ENCODE data around the gene NPFF. TPM values are rescaled to one million over a fixed set of nuclear protein-coding genes. Genes with fewer than 3 reads are reported as not detected.

NPFF gene
- total RNA-seq, 1 donor from 2014 or later = not detected

DNA sequence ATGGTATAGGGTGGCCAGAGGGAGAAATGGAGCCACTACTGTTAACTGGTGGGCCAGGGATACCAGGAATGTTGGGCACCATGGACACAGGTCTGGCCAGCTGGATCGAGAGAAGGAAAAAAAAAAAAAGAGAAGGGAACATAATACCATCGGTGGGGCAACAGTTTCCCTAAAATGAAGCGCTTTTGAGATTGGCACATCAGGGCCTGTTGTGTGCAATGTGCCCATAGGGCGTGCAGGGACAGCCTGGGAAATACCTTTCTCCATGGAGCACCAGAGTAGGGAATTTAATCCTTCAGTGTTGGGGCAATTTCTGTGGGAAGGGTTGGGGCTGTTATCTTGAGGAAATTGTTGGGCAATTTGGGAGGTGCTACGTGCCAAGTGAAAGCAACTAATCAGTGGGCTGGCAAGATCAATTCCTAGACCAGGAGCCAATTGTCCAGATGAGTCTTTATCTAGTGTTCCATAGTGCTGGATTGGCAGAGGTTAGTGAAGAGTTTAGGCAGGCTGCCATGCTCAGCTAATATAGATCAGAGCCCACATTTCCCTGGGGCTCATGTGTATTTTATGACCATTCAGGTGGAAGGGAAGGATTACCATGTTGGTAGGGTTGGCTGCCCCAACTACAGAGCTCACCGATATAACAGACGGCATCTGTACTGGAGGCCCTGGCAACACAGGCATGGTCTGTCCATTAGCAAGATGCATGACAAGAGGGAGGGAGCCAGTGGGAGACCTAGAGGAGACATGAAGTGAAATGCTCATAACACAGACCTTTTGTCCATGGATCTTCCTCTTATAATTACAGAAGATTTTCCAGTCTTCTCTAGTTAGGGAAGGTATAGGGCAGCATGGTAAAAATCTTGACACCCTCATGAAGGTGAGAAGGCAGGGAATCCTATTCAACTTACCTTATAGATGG lies 25.5 kb upstream of the NPFF start:
- DNase-seq (ENCODE audit: low spot score in 2 of 2, unreplicated experiment in 2 of 2) = no peak
- TF ChIP-seq, protein P1, sequence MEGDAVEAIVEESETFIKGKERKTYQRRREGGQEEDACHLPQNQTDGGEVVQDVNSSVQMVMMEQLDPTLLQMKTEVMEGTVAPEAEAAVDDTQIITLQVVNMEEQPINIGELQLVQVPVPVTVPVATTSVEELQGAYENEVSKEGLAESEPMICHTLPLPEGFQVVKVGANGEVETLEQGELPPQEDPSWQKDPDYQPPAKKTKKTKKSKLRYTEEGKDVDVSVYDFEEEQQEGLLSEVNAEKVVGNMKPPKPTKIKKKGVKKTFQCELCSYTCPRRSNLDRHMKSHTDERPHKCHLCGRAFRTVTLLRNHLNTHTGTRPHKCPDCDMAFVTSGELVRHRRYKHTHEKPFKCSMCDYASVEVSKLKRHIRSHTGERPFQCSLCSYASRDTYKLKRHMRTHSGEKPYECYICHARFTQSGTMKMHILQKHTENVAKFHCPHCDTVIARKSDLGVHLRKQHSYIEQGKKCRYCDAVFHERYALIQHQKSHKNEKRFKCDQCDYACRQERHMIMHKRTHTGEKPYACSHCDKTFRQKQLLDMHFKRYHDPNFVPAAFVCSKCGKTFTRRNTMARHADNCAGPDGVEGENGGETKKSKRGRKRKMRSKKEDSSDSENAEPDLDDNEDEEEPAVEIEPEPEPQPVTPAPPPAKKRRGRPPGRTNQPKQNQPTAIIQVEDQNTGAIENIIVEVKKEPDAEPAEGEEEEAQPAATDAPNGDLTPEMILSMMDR (IDR thresholded peaks at IDR 0.05; ENCODE audit: unreplicated experiment) = no peak
- Mint-ChIP-seq H3K36me3 (peaks cover 41% of the 10 kb centered on the region), H3K4me1 (no peaks in the 10 kb centered on the region), H3K4me3 (no peak overlapping the region), H3K9me3 (no peaks in the 10 kb centered on the region), H3K27ac (no peak overlapping the region), H3K27me3 (ENCODE audit: low read depth) (no peaks in the 10 kb centered on the region)

DNA sequence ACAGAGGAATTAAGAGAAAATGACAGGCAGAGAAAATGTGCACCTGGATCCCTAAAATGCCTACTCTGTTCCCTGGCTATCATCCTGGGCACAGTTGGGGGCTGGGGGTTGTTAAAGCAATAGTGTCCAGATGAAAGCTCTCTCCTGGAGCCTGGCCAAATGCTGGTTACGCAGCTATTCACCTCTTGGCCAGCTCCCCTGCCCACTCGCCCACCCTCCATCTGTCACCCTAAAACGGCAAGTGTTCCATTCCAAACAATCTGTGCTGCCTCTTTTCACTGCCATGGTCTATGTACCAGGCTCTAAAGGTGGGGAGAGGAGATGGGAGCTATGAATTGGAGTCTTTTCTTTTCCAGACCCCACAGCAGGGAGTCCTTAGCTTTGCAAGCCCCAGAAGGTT lies 24.7 kb upstream of the NPFF start:
- Mint-ChIP-seq H3K27me3 (ENCODE audit: low read depth) (no peaks in the 10 kb centered on the region), H3K9me3 (no peaks in the 10 kb centered on the region), H3K4me1 (no peaks in the 10 kb centered on the region), H3K36me3 (peaks cover 37% of the 10 kb centered on the region), H3K27ac (no peak overlapping the region), H3K4me3 (no peak overlapping the region)
- no peak for DNase-seq (ENCODE audit: low spot score in 2 of 2, unreplicated experiment in 2 of 2)
- TF ChIP-seq, protein P1 (IDR thresholded peaks at IDR 0.05; ENCODE audit: unreplicated experiment) = no peak

DNA sequence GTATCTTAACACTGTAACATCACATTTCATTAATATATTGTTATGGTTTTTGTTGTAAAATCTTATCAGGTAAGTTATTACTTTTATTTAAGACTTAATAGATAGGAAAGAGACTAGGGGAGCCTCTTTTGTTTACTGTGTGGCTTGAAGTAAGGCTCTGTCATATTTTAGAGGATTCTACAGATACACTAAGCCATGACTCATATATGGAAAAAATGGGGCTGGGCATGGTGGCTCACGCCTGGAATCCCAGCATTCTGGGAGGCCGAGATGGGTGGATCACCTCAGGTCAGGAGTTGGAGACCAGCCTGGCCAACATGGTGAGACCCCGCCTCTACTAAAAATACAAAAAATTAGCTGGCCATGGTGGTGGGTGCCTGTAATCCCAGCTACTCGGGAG lies 23.6 kb upstream of the NPFF start:
- H3K9me3 Mint-ChIP-seq = no peaks in the 10 kb centered on the region
- TF ChIP-seq, protein P1 (IDR thresholded peaks at IDR 0.05; ENCODE audit: unreplicated experiment) = no peak
- no peak for DNase-seq (ENCODE audit: low spot score in 2 of 2, unreplicated experiment in 2 of 2)
- H3K27me3 Mint-ChIP-seq (ENCODE audit: low read depth) = no peaks in the 10 kb centered on the region
- no peak overlapping the region for H3K4me3 Mint-ChIP-seq
- H3K4me1 Mint-ChIP-seq = no peaks in the 10 kb centered on the region
- peaks cover 39% of the 10 kb centered on the region for H3K36me3 Mint-ChIP-seq
- H3K27ac Mint-ChIP-seq = no peak overlapping the region

DNA sequence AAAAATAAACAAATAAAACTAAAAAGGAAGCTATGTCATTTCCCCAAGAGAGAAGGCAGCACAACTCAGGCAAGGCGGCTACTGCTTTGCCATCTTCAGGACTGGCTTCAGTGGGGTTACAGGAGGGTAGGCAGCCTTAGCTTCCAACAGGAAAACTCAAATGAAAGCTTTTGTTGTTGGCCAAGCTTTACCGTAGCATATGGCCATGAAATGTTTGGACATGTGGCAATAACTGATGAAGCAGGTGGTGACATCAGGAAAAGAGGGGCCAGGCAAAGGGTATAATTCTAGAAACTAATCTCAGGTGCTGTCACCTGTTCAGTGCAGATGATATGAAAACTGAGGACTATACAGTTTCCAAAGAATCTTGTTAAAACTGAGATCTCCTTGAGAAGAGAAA lies 22.8 kb upstream of the NPFF start:
- H3K36me3 Mint-ChIP-seq = peaks cover 33% of the 10 kb centered on the region
- no peaks in the 10 kb centered on the region for H3K27me3 Mint-ChIP-seq (ENCODE audit: low read depth)
- H3K4me3 Mint-ChIP-seq = no peak overlapping the region
- no peaks in the 10 kb centered on the region for H3K4me1 Mint-ChIP-seq
- H3K27ac Mint-ChIP-seq = no peak overlapping the region
- H3K9me3 Mint-ChIP-seq = no peaks in the 10 kb centered on the region
- TF ChIP-seq, protein P1 (IDR thresholded peaks at IDR 0.05; ENCODE audit: unreplicated experiment) = no peak
- no peak for DNase-seq (ENCODE audit: low spot score in 2 of 2, unreplicated experiment in 2 of 2)

DNA sequence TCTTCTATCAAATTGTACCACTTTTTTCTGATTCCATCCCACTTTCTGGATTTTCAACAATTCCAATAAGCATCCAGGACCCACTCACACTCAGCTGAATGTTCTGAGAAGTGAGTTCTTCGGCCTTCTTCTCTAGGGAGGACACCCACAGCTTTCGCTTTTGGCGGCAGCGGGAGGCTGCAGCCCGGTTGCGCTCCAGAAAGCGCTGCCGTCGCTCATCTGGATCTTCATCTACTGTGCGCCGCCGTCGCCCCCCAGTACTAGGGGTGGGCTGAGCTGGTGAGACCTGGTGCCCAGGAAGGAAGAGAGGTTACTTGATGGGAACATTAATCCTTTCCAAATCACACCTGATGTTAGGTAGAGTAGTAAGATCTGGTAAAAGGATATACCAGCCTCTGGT lies 17.2 kb upstream of the NPFF start:
- Mint-ChIP-seq H3K4me3 (no peak overlapping the region), H3K4me1 (no peaks in the 10 kb centered on the region), H3K27ac (no peak overlapping the region), H3K36me3 (peaks cover 31% of the 10 kb centered on the region), H3K27me3 (ENCODE audit: low read depth) (no peaks in the 10 kb centered on the region), H3K9me3 (no peaks in the 10 kb centered on the region)
- TF ChIP-seq, protein P1 (IDR thresholded peaks at IDR 0.05; ENCODE audit: unreplicated experiment) = no peak
- no peak for DNase-seq (ENCODE audit: low spot score in 2 of 2, unreplicated experiment in 2 of 2)

All from mesothelial cell of epicardium (in vitro differentiated cells).